GM19372 (cell line): ENCODE results near the gene CYP11A1.
A peak's percentile ranks its signal among the peaks of the same experiment; 100 is the strongest.

Experiments
- ATAC-seq: cut with Tn5 transposase; IDR thresholded peaks from one replicate; pipeline ENCODE4 v1.9.1; 2021; ENCODE audit warnings: mild to moderate bottlenecking, low read depth, moderate library complexity; ENCODE audit not compliant: unreplicated experiment

Gene CYP11A1

DNA sequence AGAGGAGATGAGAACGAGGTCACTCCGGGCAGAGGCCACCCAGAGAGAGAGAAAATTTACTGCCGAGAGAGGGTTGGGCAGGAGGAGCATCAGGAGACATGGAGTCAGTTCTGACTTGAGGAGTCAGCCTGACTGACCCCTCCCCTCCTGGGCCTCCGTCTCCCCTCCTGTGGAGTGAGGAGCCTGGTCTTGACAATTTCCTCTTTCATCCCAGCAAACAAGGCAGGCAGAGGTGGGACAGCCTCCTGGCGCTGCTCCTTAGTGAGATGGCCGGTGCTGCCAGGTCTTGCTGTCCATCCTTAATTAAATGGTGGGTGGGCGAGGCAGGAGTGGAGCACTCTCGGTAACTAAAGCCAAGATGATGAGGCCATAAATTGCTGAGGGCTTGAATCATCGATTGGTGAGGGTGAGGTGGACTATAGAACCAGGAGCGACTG, 60.6 kb downstream of the CYP11A1 start:
- ATAC-seq: no peak

DNA sequence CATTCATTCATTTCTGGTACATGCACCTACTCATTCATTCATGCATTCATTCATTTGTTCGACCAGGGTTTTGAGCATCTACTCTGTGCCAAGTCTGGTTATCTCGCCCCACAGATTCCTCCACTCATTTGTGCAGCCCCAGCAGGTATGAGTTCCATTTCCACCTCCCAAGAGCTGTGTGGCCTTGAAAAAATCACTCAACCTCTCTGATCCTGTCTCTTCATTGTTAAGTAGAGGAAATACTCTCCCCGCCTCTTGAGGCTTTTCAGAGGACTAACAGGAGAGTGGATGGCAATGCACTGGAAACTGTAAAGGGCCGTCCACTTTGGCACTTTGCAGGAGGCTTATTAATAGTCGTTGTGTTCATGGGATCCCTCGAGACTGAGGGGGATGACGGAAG, 61.8 kb downstream of the CYP11A1 start:
- ATAC-seq: no peak

DNA sequence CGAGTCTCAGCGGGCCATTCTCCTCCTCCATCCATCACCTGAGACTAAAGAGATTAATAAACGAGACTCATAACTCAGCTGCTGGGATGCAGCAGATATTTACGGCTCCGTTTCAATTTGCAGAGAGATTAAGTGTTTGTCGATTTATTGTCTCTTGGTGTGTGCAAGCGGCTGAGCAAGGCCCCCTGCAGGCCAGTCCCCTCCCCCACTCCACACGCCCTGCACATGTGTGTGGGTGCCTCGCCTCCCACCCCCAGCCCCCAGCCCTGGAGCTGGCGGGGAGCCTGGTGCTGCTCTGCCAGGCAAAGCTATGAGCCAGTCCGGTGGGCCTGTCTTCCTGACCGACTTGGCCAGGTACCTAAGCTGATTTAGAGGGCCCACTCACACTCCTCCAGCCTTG, 63.0 kb downstream of the CYP11A1 start:
- no peak for ATAC-seq

DNA sequence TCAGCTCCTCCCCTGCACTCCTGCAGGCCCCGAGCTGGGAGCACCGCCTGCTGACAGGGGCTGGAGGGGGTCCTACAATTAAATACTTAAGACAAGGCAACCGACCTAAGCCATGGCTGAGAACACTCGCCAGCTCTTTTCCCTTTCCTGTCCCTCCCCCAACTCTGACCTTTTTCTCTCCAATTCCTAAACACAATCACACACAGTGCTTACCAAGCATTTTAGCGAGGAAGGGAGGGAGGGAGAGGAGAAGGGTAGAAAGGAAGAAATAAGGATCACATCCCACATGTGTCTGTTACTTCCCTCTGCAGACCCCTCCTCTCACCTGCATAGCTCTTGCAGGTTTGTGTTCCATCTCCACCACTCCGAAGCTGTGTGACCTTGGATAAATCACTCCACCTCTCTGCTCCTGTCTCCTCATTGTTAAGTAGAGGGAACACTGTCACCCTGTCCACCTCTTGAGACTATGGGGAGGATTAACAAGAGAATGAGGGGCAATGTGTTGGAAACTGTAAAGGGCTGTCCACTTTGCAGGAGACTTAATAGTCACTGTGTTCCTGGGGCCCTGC, 63.6 kb downstream of the CYP11A1 start:
- ATAC-seq: no peak

DNA sequence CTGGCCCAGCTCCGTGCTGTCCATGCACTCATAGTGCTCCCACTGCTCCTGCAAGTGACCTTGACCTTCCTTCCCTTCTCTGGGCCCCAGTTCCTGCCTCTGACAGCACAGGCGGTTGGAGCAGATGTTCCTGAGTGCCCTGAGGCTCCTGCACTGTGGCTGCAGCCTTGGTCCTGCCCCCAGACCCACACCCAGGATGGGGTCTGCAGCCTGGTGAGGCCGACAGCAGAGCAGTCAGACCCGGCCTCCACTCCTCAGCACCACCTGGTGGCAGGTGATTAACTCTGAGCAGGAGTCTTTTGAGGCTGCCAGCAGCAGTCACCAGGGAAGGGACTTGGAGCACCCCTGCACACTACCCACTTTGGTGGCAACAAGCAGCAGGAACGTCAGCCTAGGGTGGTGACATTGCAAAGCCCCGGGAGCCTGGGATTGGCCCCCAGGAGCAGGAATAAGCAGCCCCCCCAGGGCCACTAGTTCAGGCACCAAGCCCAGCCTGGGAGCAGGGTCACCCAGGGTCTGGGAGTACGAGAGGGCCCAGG, 64.6 kb downstream of the CYP11A1 start:
- ATAC-seq: no peak

DNA sequence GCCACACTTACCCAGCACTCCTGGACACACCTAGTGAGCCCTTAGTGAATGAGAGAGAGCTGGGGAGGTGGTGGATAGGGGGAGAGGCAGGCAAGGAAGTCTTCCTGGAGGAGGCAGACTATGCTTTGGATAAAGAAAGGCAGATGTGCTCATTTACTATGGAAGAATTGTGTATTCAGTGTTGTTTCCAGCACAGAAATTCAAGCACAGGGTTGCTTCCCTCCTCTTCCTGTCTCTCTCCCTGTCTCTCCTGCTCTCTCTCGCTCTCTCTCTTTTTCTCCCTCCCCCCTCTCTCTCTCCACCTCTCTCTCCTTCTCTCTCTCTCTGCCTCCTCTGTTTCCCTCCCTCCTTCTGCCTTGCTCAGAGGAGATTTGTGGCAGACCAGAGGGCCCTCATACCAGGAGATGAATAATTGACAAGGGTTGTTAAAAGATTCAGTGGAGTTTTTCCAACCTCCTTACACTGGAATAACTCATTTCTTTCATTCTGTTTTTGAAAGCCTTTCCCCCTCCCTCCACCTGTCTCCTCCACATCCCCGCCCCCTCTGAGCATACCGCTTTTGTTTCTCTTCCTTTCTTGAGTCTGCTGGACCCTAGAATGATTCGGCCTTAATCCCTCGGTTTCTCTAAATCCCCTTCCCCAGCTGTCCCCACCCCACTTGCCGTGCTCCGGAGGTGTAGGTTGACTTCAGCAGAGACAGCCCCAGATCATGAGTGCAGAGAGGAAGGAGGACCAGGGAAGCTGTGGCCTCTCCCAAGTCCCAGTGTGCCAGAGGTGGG, 65.7 kb downstream of the CYP11A1 start:
- no peak for ATAC-seq

DNA sequence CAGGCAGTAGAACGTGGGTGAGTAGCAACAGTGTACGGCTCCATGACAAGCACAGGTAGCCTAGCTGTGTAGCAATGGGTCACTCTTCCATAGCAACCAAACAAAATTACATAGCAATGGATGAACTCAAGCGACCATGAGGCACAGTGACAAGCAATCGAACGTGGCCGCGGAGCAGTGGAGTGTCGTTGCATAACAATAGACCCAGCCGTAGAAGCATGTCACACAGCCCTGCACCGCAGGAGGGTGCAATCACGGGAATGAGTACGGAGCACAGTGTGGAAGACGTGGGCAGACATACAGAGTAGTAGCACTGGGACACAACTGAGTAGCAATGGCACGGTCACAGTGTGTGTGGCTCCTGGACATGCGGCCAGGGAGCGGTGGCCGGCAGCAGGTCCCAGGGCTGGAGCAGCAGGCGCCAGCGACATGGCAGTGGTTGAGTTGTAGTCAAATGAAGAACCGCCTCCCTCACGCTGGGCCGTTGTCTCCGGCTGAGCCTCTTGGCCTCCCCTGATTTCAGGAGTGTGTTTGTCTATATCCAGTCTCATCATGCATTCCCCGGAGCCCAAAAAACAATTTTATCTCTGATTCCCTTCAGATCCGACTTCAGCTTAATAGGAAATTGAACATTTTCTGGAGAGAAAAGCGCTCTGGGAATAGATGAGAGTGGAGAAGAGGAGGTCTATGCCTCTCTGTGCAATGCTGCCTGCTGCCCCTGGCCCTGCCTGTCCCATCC, 67.2 kb downstream of the CYP11A1 start:
- no peak for ATAC-seq

DNA sequence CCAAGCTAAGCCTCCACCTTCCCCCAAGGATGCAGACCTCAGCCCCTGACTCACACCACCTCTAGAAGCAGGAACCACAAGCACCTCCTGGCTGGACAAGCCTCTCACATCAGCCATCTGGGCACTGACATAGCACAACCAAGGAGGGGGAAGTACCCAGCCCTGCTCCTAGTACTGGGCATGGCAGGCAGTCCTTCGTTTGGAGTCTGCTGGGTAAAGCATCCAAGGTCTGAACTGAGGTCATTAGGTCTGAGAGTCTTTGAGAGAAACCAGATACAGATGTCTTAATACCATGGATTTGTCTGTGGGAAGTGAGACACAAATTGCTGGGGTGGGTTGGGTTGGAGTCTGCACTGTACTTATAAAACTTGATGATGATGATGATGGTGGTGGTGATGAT, 69.6 kb downstream of the CYP11A1 start:
- no peak for ATAC-seq

DNA sequence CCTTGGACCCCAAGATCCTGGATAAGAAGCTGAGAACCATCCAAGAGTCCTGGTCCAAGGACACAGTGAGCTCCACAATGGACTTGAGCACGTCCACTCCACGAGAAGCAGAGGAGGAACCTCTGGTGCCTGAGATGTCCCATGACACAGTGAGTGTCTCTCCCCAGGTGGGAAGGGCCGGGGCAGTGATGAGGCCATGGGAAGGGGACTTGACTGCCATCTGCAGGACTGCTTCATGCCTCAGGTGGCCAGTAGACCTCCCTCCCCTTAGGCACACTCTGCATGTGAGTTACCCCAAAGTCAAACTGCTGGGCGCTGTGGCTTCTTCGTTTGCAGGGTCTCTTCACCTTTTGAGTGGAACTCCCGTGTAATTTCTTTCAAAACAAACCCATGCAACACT, 71.6 kb downstream of the CYP11A1 start:
- no peak for ATAC-seq

DNA sequence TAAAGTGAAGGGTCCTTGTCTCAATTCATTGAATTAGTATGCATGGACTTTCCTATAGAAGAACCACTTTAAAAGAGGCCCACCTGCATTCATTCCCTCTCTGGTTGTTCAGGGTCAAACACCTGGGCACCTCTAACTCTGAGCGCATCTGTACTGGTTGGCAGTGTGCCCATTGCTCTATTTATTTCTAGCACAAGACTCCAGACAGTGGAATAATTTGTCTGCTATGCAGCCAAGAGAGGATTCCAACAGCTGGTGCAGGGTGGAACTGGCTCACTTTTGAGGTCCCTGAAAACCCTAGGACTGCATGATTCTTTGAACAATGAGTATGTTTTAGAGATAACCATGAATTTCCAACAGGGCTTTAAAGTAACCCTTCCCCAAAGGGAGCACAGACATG, 73.4 kb downstream of the CYP11A1 start:
- ATAC-seq: no peak

DNA sequence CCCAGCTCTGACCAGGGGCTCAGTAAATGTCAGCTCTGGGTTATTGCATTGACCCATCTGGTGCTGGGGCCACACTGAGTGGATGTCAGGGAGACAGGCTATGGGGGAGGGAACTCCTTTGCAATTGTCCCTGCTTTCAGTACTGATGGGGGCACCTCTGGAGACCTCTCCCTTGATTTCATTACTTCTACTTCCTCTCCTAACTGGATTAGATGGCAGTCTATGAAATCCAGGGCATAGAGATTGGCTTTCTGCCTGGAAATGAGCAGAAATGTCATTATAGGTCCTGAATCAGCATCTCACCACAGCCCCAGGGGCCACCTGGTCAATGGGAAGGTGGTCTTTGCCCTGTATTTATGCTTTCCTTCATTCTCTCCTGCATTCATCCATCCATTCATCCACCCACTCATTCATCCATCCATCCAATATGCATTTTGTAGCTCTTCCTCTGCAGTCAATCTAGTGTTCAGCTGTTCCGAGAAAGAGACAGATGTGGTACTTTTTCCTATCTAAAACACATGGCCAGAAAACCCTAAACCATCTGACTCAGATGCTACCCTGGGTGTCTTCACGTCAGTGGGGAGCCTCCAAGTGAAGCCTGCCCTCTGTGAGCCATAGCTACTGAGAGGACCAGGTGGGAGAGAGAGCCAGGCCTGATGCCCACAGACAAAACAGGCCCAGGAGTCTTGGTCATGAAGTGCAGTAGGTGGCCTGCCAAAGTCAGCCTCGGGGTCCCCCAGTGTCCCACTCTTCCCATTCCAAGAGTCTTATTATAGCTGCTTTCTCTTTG, 74.2 kb downstream of the CYP11A1 start:
- ATAC-seq: no peak

DNA sequence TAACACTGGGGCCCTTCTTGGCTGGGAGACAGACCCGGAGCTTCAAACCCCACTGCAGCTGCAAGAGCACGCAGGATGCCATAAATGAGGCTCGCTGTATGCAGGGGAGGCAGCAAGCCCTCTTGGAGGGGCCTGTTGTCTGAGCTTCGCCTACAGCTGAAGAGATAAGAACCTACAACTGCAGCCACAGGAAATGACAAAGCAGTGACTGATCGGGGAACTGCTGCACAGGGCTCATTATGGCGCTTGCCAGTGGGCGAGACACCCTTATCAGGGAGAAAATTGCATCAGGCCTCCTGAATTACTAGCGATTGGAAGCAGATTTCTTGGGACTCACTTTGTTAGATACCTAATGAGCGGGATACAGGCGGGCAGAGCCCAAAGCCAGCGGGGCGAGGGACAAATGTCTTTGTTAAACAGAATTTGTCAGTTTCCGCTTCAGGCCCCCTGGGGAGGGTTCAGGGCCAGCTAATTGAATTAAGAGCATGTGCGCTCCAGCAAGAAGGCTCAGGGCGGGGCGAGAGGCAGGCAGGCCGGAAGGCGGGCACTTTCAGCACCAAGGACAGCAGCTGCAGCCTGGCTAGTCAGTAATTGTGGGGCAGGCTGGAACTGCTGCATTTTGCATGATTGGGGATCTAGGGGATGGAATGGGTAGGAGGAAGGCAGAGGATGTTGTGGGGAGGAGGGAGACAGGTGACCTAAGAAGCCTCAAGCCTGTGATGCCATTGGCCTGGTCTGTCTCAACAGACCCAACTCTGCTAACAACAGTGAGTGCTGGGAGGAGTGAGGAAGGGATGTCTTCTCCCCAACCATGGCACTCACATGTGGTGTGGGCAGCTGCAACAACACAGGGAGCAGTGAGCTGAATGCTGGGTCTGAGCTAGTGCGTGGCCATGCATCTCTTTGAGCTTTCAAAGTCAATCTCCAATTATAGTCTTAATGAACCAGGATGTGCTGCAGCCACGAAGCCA, 76.1 kb downstream of the CYP11A1 start:
- peak; percentile 56 for ATAC-seq

DNA sequence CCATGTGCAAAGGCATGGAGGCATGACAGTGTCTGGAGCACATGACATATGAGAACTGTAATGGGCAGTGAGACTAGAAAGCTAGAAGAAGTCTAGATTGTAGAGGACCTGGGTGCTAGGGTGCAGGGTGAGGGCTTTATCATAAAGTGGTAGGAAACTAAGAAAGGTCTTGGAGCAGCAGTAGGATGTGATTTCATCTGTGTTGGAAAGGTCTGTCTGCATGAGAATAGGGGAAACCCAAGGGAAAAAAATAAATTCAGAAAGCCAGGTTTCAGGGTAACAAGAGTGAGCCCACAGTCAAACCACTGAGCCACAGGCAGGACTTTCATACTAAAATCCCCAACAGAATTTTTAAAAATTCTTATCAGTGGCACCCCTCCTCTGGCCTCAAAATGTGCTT, 76.8 kb downstream of the CYP11A1 start:
- no peak for ATAC-seq

DNA sequence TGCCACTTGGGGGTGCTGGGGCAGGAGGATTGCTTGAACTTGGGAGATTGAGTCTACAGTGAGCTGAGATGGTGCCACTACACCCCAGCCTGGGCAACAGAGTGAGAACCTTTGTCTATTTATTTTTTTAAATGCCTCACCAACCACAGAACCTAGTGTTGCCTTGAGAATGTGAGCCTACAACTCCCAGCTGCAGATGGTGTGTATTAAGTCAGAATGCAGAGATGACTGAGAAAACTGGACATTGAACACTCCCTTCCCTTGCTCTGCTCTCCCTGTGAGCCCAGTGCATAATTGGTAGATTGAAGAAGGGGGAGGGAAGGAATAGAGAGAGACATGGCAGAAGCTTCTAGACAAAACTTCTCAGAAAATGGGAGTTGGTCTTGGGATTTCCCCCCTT, 77.8 kb downstream of the CYP11A1 start:
- no peak for ATAC-seq
